Renal cortical epithelial cell (primary cell): ENCODE results near the gene TLE1. TPM values are rescaled to one million over a fixed set of nuclear protein-coding genes. Genes with fewer than 3 reads are reported as not detected.
"Not testable (repeated sequence)": the region's sequence is repeated elsewhere in the genome, so short reads cannot be mapped to it uniquely, and the experiment has no call there.

Experiments used
- DNase-seq: peaks from one replicate; pipeline ENCODE4 v3.0.0-alpha.2; 2011; ENCODE audit warnings: low read depth
- total RNA-seq: library from RNA; depleted of rRNA; stranded (reverse); fragments of >200 nt; gene quantifications from 2 replicates; pipeline ENCODE4 v1.2.3, GENCODE V29; 2014

The TLE1 gene
- total RNA-seq: 66.2 and 103 TPM in 2 replicates

- peak; percentile 98 for DNase-seq
Observed at GRCh38 chr9:81689343-81690175, at the start of gene TLE1. Gene TLE1 (minus strand): TSS chr9:81689547. CDS start chr9:81688240, 1,307 bp downstream.

- peak; percentile 98 for DNase-seq
Observed at GRCh38 chr9:81737871-81738507, 48.6 kb upstream of the TLE1 start.

GRCh38 chr9:81730498-81730897 lies 41.2 kb upstream of the TLE1 start:
- not testable (repeated sequence) for DNase-seq

- no peak for DNase-seq
Observed at GRCh38 chr9:81729135-81729534, 39.8 kb upstream of the TLE1 start.

GRCh38 chr9:81724242-81724889 lies 35.0 kb upstream of the TLE1 start:
- DNase-seq: no peak

GRCh38 chr9:81722277-81722676 lies 32.9 kb upstream of the TLE1 start:
- no peak for DNase-seq

- DNase-seq: peak; percentile 48
Observed at GRCh38 chr9:81720450-81721086, 31.2 kb upstream of the TLE1 start.

GRCh38 chr9:81719972-81720371 lies 30.6 kb upstream of the TLE1 start:
- DNase-seq: no peak

- no peak for DNase-seq
Observed at GRCh38 chr9:81718244-81718643, 28.9 kb upstream of the TLE1 start.

- no peak for DNase-seq
Observed at GRCh38 chr9:81717747-81718077, 28.4 kb upstream of the TLE1 start.

- DNase-seq: no peak
Observed at GRCh38 chr9:81717061-81717746, 27.9 kb upstream of the TLE1 start.

GRCh38 chr9:81716409-81716808 lies 27.1 kb upstream of the TLE1 start:
- no peak for DNase-seq

- DNase-seq: no peak
Observed at GRCh38 chr9:81705578-81705977, 16.2 kb upstream of the TLE1 start.

- DNase-seq: no peak
Observed at GRCh38 chr9:81694541-81694940, 5.2 kb upstream of the TLE1 start.

- no peak for DNase-seq
Observed at GRCh38 chr9:81693671-81694378, 4.5 kb upstream of the TLE1 start.

GRCh38 chr9:81690251-81690851 lies 1.0 kb upstream of the TLE1 start:
- peak; percentile 41 for DNase-seq

GRCh38 chr9:81689093-81689342 lies 329 bp downstream of the TLE1 start:
- DNase-seq: not testable (repeated sequence)

- DNase-seq: not testable (repeated sequence)
Observed at GRCh38 chr9:81688262-81689092, 870 bp downstream of the TLE1 start.

- no peak for DNase-seq
Observed at GRCh38 chr9:81687521-81688261, 1.7 kb downstream of the TLE1 start.
